RWPE2 (cell line): Measurements from ENCODE around the gene WDSUB1.

Experiments used
- ATAC-seq: fragments of 200-7000 bp; cut with Tn5 transposase; 3 replicates; pipeline ENCODE4 v1.9.1; 2021; ENCODE audit warnings: low read depth
- DNase-seq: peaks from one replicate; pipeline ENCODE4 v3.0.0-alpha.2; 2020; ENCODE audit warnings: low spot score
- H3K27ac ChIP-seq: fragments of 450-650 bp; 2 replicates; pipeline ENCODE4 v1.5.1; 2017; ENCODE audit warnings: mild to moderate bottlenecking; ENCODE audit not compliant: poor library complexity, severe bottlenecking
- H3K27me3 ChIP-seq: fragments of 250-450 bp; sonication (Bioruptor Pico); 2 replicates; pipeline ENCODE4 v1.5.1; 2021; ENCODE audit warnings: mild to moderate bottlenecking, moderate library complexity; ENCODE audit not compliant: insufficient read depth, poor library complexity, severe bottlenecking
- H3K36me3 ChIP-seq: fragments of 250-450 bp; sonication (Bioruptor Pico); 2 replicates; pipeline ENCODE4 v1.5.1; 2020; ENCODE audit warnings: low read depth, mild to moderate bottlenecking, moderate library complexity
- H3K4me1 ChIP-seq: fragments of 250-450 bp; sonication (Bioruptor Pico); 2 replicates; pipeline ENCODE4 v1.5.1; 2021; ENCODE audit warnings: mild to moderate bottlenecking, moderate library complexity; ENCODE audit not compliant: insufficient read depth, poor library complexity, severe bottlenecking
- H3K4me3 ChIP-seq: fragments of 250-450 bp; sonication (Bioruptor Pico); 2 replicates; pipeline ENCODE4 v1.5.1; 2021; ENCODE audit warnings: mild to moderate bottlenecking, moderate library complexity; ENCODE audit not compliant: severe bottlenecking
- H3K9me3 ChIP-seq: fragments of 250-450 bp; sonication (Bioruptor Pico); 2 replicates; pipeline ENCODE4 v1.5.1; 2021; ENCODE audit warnings: mild to moderate bottlenecking, moderate library complexity; ENCODE audit not compliant: severe bottlenecking
- TF ChIP-seq, protein P1 (sequence below): fragments of 450-650 bp; IDR thresholded peaks from one replicate; pipeline ENCODE4 v1.5.1; 2017; ENCODE audit warnings: mild to moderate bottlenecking, moderate library complexity; ENCODE audit not compliant: poor library complexity, severe bottlenecking

WDSUB1 gene

DNA sequence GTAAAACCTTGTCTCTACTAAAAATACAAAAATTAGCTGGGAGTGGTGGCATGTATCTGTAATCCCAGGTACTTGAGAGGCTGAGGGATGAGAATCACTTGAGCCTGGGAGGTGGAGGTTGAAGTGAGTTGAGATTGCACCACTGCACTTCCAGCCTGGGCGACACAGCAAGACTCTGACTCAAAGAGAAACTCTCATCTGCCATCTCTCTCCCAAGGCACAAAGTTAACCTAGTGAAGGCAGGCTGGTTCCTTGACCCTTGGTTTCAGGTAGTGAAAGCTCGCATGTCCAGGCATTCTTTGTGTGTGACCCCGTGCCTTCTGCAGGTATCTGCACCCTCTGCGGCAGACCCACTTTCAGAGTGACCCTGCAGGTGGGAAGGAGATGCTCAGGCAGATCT is 100.0 kb downstream of the WDSUB1 start:
- Histone ChIP-seq H3K4me1 (no peaks in the 10 kb centered on the region), H3K36me3 (peaks cover 59% of the 10 kb centered on the region), H3K4me3 (no peak overlapping the region), H3K27me3 (no peaks in the 10 kb centered on the region), H3K9me3 (no peaks in the 10 kb centered on the region), H3K27ac (no peak overlapping the region)
- TF ChIP-seq, protein P1, sequence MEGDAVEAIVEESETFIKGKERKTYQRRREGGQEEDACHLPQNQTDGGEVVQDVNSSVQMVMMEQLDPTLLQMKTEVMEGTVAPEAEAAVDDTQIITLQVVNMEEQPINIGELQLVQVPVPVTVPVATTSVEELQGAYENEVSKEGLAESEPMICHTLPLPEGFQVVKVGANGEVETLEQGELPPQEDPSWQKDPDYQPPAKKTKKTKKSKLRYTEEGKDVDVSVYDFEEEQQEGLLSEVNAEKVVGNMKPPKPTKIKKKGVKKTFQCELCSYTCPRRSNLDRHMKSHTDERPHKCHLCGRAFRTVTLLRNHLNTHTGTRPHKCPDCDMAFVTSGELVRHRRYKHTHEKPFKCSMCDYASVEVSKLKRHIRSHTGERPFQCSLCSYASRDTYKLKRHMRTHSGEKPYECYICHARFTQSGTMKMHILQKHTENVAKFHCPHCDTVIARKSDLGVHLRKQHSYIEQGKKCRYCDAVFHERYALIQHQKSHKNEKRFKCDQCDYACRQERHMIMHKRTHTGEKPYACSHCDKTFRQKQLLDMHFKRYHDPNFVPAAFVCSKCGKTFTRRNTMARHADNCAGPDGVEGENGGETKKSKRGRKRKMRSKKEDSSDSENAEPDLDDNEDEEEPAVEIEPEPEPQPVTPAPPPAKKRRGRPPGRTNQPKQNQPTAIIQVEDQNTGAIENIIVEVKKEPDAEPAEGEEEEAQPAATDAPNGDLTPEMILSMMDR = no peak
- DNase-seq = no peak
- ATAC-seq = no peak
